Measurements from ENCODE around the gene BMP5.

- TF ChIP-seq ELF1 (tag; IDR thresholded peaks at IDR 0.05): no peak
- TF ChIP-seq YY1 (IDR thresholded peaks at IDR 0.05; ENCODE audit: borderline replicate concordance in 1 of 3, control insufficient read depth in 1 of 3, extremely low read depth in 1 of 3, insufficient read depth in 3 of 3, insufficient read length in 1 of 3, insufficient replicate concordance in 2 of 3, low read depth in 1 of 3, low read length in 2 of 3): no peak
- TF ChIP-seq ETS1 (conservative IDR thresholded peaks at IDR 0.05; ENCODE audit: control insufficient read depth, low read depth, low read length): no peak
- TF ChIP-seq CTCF (IDR thresholded peaks at IDR 0.05 in 2 of 3, conservative IDR thresholded peaks at IDR 0.05 in 1 of 3; ENCODE audit: insufficient read depth in 2 of 3, low read depth in 1 of 3, low read length in 3 of 3): no peak
- no peak for TF ChIP-seq ZNF444 (CRISPR knock-in tag; IDR thresholded peaks at IDR 0.05)
- no peak for TF ChIP-seq REST (IDR thresholded peaks at IDR 0.05; ENCODE audit: borderline replicate concordance)
- TF ChIP-seq REST (CRISPR knock-in tag; IDR thresholded peaks at IDR 0.05; ENCODE audit: low read depth): no peak
- TF ChIP-seq KLF10 (CRISPR knock-in tag; IDR thresholded peaks at IDR 0.05): no peak
- no peak for TF ChIP-seq MAX (CRISPR knock-in tag; IDR thresholded peaks at IDR 0.05)
- no peak for TF ChIP-seq USF1 (CRISPR knock-in tag; IDR thresholded peaks at IDR 0.05)
Measured at GRCh38 chr6:55875400-55875799, at the start of gene BMP5.

All from K562 (cell line).